H1 (cell line): ENCODE measurements around the gene CUL2. TPM values are rescaled to one million over a fixed set of nuclear protein-coding genes. Genes with fewer than 3 reads are reported as not detected.

Experiments
- CHD7 ChIP-seq: fragments of 300-600 bp; sonication (generic); IDR thresholded peaks from 2 replicates; pipeline ENCODE4 v1.7.1; 2012; ENCODE audit warnings: low read length, moderate library complexity, mild to moderate bottlenecking, inconsistent platforms; ENCODE audit not compliant: insufficient replicate concordance
- polyA plus RNA-seq, 7 experiments: library from polyadenylated mRNA; depleted of rRNA in 3 of 7; stranded (reverse) in 5 of 7; unstranded in 2 of 7; fragments of >200 nt in 5 of 7; fragments of 200-250 nt in 2 of 7; gene quantifications; 1 replicate in 5 of 7; 2 replicates in 1 of 7; 4 replicates in 1 of 7; pipeline versions ENCODE4 v1.2.1 to v1.2.3, GENCODE V29; 2011 to 2013; ENCODE audit warnings: missing spikeins in 2 of 7, mixed read lengths in 2 of 7
- total RNA-seq: library from RNA; stranded (reverse); fragmentation: NEBNext Ultra II Directional; extraction: Animal tissue kit (Norgen Biotek cat#: 25700); gene quantifications from 2 replicates; pipeline ENCODE4 v1.2.1, GENCODE V29; 2021

The CUL2 gene
- total and polyA plus RNA-seq, 2 of the 8 experiments (the other 6 are each of a cell fraction or from before 2014, with no cell fraction given) = 10.2 to 43.1 TPM

- no peak for TF ChIP-seq CHD7
- TF ChIP-seq, all 59 proteins: peak for 0
Observed at GRCh38 chr10:35058134-35058533, 32.0 kb downstream of the CUL2 start (continued).
